Left lung (tissue), 10 donors: Measurements from ENCODE around the gene CLIC4. TPM values are rescaled to one million over a fixed set of nuclear protein-coding genes. Genes with fewer than 3 reads are reported as not detected.
"Not testable (repeated sequence)": the region's sequence is repeated elsewhere in the genome, so short reads cannot be mapped to it uniquely, and the experiment has no call there.

Experiments
- ATAC-seq: fragments of 200-7000 bp; cut with Tn5 transposase; one replicate; pipeline ENCODE4 v1.9.1; 2020; ENCODE audit warnings: moderate library complexity
- DNase-seq, 4 donors: peaks; one replicate each; pipeline ENCODE4 v3.0.0-alpha.2; 2013 to 2020
- H3K27ac ChIP-seq, 2 donors: fragments of 200-600 bp; sonication (generic) in 1 of 2; one replicate each; pipeline versions ENCODE4 v1.5.0 to v1.8.0; 2020 to 2021
- H3K27me3 ChIP-seq, 2 donors: fragments of 200-600 bp; sonication (generic) in 1 of 2; one replicate each; pipeline versions ENCODE4 v1.5.0 to v1.8.0; 2020 to 2021
- H3K36me3 ChIP-seq, 2 donors: fragments of 200-600 bp; sonication (generic) in 1 of 2; one replicate each; pipeline versions ENCODE4 v1.5.0 to v1.8.0; 2020 to 2021
- H3K4me1 ChIP-seq, 2 donors: fragments of 200-600 bp; one replicate each; pipeline ENCODE4 v1.8.0; 2021
- H3K4me3 ChIP-seq, 2 donors: fragments of 200-600 bp; sonication (generic) in 1 of 2; one replicate each; pipeline versions ENCODE4 v1.5.0 to v1.8.0; 2020 to 2021; ENCODE audit warnings: mild to moderate bottlenecking in 1 of 2
- H3K9me3 ChIP-seq, 2 donors: fragments of 200-600 bp; sonication (generic) in 1 of 2; one replicate each; pipeline versions ENCODE4 v1.5.0 to v1.8.0; 2020 to 2021
- intact Hi-C, 2 donors: fragments of 100-400 bp; cut with DNase I; formaldehyde crosslinking; loops; one replicate each; pipeline versions ENCODE4 v1.11.2 to v1.14.2; 2022
- polyA plus RNA-seq, 6 donors: library from polyadenylated mRNA; unstranded; fragments of 120-200 nt; gene quantifications; one replicate each; pipeline ENCODE4 v1.2.1, GENCODE V29; 2013; ENCODE audit not compliant: insufficient read length in 6 of 6
- total RNA-seq, 2 donors: library from RNA; stranded (reverse); fragmentation: NEBNext Ultra II Directional; extraction: Animal tissue kit (Norgen Biotek cat#: 25700); gene quantifications; one replicate each; pipeline ENCODE4 v1.2.1, GENCODE V29; 2021
- TF ChIP-seq, protein P1 (sequence below), 2 donors: fragments of 200-600 bp; sonication (generic) in 1 of 2; IDR thresholded peaks; one replicate each; pipeline versions ENCODE4 v1.5.0 to v1.8.0; 2021; ENCODE audit warnings: antibody characterized with exemption in 2 of 2
- donor health status: DM: no; HTN: yes; CAD: no.
- donor health status: DM: no; HTN: no; CAD: no.

CLIC4 gene
- total and polyA plus RNA-seq, 8 donors: 158 to 257 (median 224) TPM

DNA sequence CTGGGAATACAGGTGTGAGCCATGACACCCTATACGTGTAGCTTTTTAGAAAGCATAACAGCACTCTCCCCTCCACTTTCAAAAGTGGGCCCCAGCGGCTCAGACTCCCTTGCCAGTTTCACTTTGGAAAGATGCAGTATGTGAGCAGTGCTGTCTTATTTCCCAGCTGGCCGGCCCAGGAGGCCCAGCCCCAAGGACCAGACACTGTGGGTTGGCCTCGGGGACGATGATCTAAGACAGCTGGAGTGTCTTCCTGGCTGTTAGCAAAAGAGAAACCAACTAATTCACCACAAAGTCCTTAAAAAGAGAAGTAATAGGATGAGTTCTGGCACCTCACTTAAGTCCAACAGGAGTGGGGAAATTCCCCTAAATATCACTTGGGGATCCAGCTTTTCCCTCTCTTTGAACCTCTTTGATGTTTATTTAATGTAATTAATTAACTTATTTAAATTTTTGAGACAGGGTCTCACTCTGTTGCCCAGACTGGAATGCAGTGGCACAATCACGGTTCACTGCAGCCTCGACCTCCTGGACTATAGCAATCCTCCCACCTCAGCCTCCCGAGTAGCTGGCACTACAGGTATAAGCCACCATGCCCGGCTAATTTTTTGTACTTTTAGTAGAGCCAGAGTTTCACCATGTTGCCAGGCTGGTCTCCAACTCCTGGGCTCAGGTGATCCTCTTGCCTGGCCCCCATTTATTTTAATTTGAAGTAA is 17.6 kb upstream of the CLIC4 start:
- H3K4me1 ChIP-seq: peaks cover 20 to 67% of the 10 kb centered on the region in 2 donors
- DNase-seq: peak; percentile 72 to 92 (median 85)
- peak overlapping the region; percentile 70 to 71 for H3K27ac ChIP-seq
- no peaks in the 10 kb centered on the region for H3K9me3 ChIP-seq
- peak; percentile 86 for ATAC-seq
- H3K36me3 ChIP-seq: no peaks in the 10 kb centered on the region
- intact Hi-C loops: no loop called here
- no peak overlapping the region for H3K4me3 ChIP-seq
- TF ChIP-seq, protein P1, sequence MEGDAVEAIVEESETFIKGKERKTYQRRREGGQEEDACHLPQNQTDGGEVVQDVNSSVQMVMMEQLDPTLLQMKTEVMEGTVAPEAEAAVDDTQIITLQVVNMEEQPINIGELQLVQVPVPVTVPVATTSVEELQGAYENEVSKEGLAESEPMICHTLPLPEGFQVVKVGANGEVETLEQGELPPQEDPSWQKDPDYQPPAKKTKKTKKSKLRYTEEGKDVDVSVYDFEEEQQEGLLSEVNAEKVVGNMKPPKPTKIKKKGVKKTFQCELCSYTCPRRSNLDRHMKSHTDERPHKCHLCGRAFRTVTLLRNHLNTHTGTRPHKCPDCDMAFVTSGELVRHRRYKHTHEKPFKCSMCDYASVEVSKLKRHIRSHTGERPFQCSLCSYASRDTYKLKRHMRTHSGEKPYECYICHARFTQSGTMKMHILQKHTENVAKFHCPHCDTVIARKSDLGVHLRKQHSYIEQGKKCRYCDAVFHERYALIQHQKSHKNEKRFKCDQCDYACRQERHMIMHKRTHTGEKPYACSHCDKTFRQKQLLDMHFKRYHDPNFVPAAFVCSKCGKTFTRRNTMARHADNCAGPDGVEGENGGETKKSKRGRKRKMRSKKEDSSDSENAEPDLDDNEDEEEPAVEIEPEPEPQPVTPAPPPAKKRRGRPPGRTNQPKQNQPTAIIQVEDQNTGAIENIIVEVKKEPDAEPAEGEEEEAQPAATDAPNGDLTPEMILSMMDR (IDR thresholded peaks at IDR 0.05): no peak
- no peaks in the 10 kb centered on the region for H3K27me3 ChIP-seq

DNA sequence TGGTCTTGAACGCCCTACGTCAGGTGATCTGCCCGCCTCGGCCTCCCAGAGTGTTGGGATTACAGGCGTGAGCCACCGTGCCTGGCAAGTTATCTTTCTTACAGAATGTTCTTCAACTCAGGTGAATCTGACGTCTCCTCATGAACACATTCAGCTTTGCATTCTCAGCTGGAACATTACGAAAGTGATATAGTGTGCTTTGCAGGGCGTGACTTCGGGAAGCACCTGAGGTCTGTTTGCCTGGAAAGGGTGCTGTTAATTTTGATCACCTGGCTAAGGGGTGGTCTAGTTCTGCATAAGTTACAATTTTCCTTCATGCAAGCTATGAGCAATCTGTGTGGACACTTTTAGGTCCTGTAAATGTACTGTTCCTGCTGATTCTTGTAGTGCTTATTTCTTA is 16.3 kb upstream of the CLIC4 start:
- no peak overlapping the region for H3K27ac ChIP-seq
- no peak for DNase-seq
- H3K36me3 ChIP-seq: no peaks in the 10 kb centered on the region
- H3K9me3 ChIP-seq: no peaks in the 10 kb centered on the region
- no peak overlapping the region for H3K4me3 ChIP-seq
- ATAC-seq: no peak
- intact Hi-C loops: no loop called here
- H3K27me3 ChIP-seq: no peaks in the 10 kb centered on the region
- peaks cover 20 to 73% of the 10 kb centered on the region in 2 donors for H3K4me1 ChIP-seq
- TF ChIP-seq, protein P1 (IDR thresholded peaks at IDR 0.05): no peak

DNA sequence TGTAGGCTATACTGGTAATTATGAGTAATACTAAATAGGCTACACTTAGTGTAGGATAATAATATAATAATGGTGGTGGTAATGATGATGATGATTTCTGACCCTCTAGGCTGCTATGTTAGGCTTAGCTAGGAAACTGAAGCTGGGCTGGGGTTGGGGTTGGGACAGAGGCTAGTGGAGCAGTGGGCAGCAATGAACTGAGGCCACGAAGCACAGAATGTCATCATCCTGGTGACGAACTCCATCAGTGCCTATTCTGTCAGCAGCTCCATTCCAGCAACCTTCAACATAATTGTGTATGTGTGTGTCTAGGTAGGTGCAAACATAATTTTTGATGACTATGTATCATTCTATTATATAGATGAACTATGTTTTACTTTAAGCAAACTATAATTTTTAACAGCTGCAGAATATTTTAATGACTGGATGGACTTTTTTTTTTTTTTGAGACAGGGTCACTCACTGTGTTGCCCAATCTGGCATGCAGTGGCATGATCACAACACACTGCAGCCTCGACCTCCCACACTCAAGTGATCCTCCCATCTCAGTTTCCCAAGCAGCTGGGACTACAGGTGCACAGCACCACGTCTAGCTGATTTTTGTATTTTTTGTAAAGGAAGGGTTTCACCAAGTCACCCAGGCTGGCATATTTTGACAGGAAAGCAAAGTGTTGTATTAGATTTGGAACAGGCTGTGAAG is 12.9 kb upstream of the CLIC4 start:
- H3K9me3 ChIP-seq: no peaks in the 10 kb centered on the region
- DNase-seq: no peak
- H3K36me3 ChIP-seq: no peaks in the 10 kb centered on the region
- H3K4me1 ChIP-seq: peaks cover 9 to 61% of the 10 kb centered on the region in 2 donors
- no peak overlapping the region for H3K4me3 ChIP-seq
- H3K27ac ChIP-seq: no peak overlapping the region
- ATAC-seq: no peak
- TF ChIP-seq, protein P1 (IDR thresholded peaks at IDR 0.05): no peak
- H3K27me3 ChIP-seq: no peaks in the 10 kb centered on the region
- intact Hi-C loops: no loop called here

DNA sequence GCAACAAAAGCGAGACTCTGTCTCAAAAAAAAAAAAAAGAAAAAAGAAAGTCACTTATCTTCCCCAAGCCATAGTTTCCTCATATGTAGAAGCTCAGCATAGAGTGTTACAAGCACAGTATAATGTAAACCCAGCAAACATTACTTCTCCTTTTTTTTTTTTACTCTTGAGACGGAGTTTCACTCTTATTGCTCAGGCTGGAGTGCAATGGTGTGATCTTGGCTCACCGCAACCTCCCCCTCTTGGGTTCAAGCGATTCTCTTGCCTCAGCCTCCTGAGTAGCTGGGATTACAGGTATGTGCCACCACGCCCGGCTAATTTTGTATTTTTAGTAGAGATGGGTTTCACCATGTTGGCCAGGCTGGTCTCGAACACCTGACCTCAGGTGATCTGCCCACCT is 11.9 kb upstream of the CLIC4 start:
- H3K4me1 ChIP-seq: peaks cover 9 to 55% of the 10 kb centered on the region in 2 donors
- intact Hi-C loops, DNase-seq, H3K9me3 ChIP-seq, H3K27me3 ChIP-seq, H3K4me3 ChIP-seq, H3K36me3 ChIP-seq: not testable (repeated sequence)
- H3K27ac ChIP-seq: peak overlapping the region in 1 of 2 donors; percentile 73
- peak; percentile 54 for ATAC-seq

DNA sequence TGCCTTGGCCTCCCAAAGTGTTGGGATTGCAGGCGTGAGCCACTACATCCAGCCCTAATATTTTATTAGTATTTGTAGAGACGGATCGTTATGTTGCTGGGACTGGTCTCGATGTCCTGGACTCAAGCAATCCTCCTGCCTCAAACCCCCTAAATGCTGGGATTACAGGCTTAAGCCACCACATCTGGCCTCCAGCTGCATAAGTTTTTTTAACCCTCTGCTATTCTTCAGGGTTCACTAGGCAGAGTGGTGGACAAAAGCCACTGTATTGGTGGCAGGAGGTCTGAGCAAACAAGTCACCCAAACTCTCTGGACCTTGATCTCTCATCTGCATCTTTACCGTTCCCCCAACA is 10.1 kb upstream of the CLIC4 start:
- no peaks in the 10 kb centered on the region for H3K9me3 ChIP-seq
- intact Hi-C loops: no loop called here
- no peak overlapping the region for H3K4me3 ChIP-seq
- DNase-seq (peak in 1 of 4 donors; percentile 55), ATAC-seq (no peak)
- peaks cover 9 to 52% of the 10 kb centered on the region in 2 donors for H3K4me1 ChIP-seq
- TF ChIP-seq, protein P1 (IDR thresholded peaks at IDR 0.05): no peak
- no peaks in the 10 kb centered on the region for H3K27me3 ChIP-seq
- H3K27ac ChIP-seq: peak overlapping the region in 1 of 2 donors; percentile 62
- no peaks in the 10 kb centered on the region for H3K36me3 ChIP-seq
